GM18508 (cell line): Measurements from ENCODE around the gene C5orf22.
"Not testable (repeated sequence)": the region's sequence is repeated elsewhere in the genome, so short reads cannot be mapped to it uniquely, and the experiment has no call there.

Experiments used
- ATAC-seq: cut with Tn5 transposase; IDR thresholded peaks from one replicate; pipeline ENCODE4 v1.9.1; 2021; ENCODE audit warnings: moderate number of reproducible peaks; ENCODE audit not compliant: insufficient read depth, unreplicated experiment

Gene C5orf22

GRCh38 chr5:31551878-31552277, 19.8 kb downstream of the C5orf22 start:
- ATAC-seq = no peak

- ATAC-seq = no peak
Measured at GRCh38 chr5:31553863-31554262, 21.8 kb downstream of the C5orf22 start.

- ATAC-seq = no peak
Measured at GRCh38 chr5:31554552-31554951, 22.5 kb downstream of the C5orf22 start.

GRCh38 chr5:31556461-31556860, 24.4 kb downstream of the C5orf22 start:
- no peak for ATAC-seq

GRCh38 chr5:31559942-31560341, 27.8 kb downstream of the C5orf22 start:
- ATAC-seq = no peak

- ATAC-seq = no peak
Measured at GRCh38 chr5:31561946-31562345, 29.8 kb downstream of the C5orf22 start.

GRCh38 chr5:31563216-31563615, 31.1 kb downstream of the C5orf22 start:
- no peak for ATAC-seq

GRCh38 chr5:31566362-31566761, 34.3 kb downstream of the C5orf22 start:
- not testable (repeated sequence) for ATAC-seq

- no peak for ATAC-seq
Measured at GRCh38 chr5:31568302-31568835, 36.3 kb downstream of the C5orf22 start.

GRCh38 chr5:31569068-31569467, 37.0 kb downstream of the C5orf22 start:
- ATAC-seq = no peak

GRCh38 chr5:31573494-31574142, 41.5 kb downstream of the C5orf22 start:
- ATAC-seq = no peak

GRCh38 chr5:31574772-31575171, 42.7 kb downstream of the C5orf22 start:
- ATAC-seq = no peak

GRCh38 chr5:31577438-31577837, 45.3 kb downstream of the C5orf22 start:
- ATAC-seq = no peak

GRCh38 chr5:31579558-31579957, 47.5 kb downstream of the C5orf22 start:
- ATAC-seq = no peak

- no peak for ATAC-seq
Measured at GRCh38 chr5:31581498-31582099, 49.5 kb downstream of the C5orf22 start.

- no peak for ATAC-seq
Measured at GRCh38 chr5:31583129-31583528, 51.0 kb downstream of the C5orf22 start.

- ATAC-seq = no peak
Measured at GRCh38 chr5:31585166-31585894, 53.2 kb downstream of the C5orf22 start.

- ATAC-seq = no peak
Measured at GRCh38 chr5:31585895-31586270, 53.8 kb downstream of the C5orf22 start.

- no peak for ATAC-seq
Measured at GRCh38 chr5:31587546-31587945, 55.4 kb downstream of the C5orf22 start.

GRCh38 chr5:31593665-31594064, 61.6 kb downstream of the C5orf22 start:
- ATAC-seq = no peak

GRCh38 chr5:31596354-31596753, 64.3 kb downstream of the C5orf22 start:
- ATAC-seq = no peak
